ENCODE measurements around the gene PHYKPL. TPM values are rescaled to one million over a fixed set of nuclear protein-coding genes. Genes with fewer than 3 reads are reported as not detected.
A peak's percentile ranks its signal among the peaks of the same experiment; 100 is the strongest.

Gene PHYKPL
- total and polyA plus RNA-seq, 11 donors: 21.3 to 56.2 (median 38.6) TPM

GRCh38 chr5:178234121-178234749 lies 1.6 kb upstream of the PHYKPL start:
- TF ChIP-seq POLR2A (IDR thresholded peaks at IDR 0.05): no peak
- TF ChIP-seq CTCF (IDR thresholded peaks at IDR 0.05): no peak
- peaks cover 0 to 16% (median 9%) of the 10 kb centered on the region in 9 donors for H3K36me3 ChIP-seq
- peak overlapping the region in 1 of 12 donors; percentile 49 for H3K27ac ChIP-seq
- intact Hi-C loops (cut with DNase I): loop anchor here in 3 of 10 donors (1.0 to 10.0 kb wide), 3 partner anchors 356 to 501 kb away; partner anchors contain the start of genes COL23A1 (in 3 of the 3) and ZNF354A (in 1 of the 3)
- DNase-seq: peak in 3 of 5 donors; percentile 21 to 31 (median 26)
- WGBS, 4 donors: 81 to 92% (median 91%) methylated on average over 5 to 7 of the region's 7 CpGs
- no peak for ATAC-seq
- H3K9me3 ChIP-seq: no peaks in the 10 kb centered on the region
- no peaks in the 10 kb centered on the region for H3K27me3 ChIP-seq
- H3K4me3 ChIP-seq: no peak overlapping the region
- H3K4me1 ChIP-seq: peaks cover 7 to 86% (median 57%) of the 10 kb centered on the region in 12 donors

- ATAC-seq: no peak
- peaks cover 5 to 74% (median 45%) of the 10 kb centered on the region in 12 donors for H3K4me1 ChIP-seq
Measured at GRCh38 chr5:178232920-178233429, 373 bp upstream of the PHYKPL start.

GRCh38 chr5:178231539-178232123 lies 971 bp downstream of the PHYKPL start:
- H3K4me1 ChIP-seq: peaks cover 5 to 60% (median 32%) of the 10 kb centered on the region in 12 donors
- no peaks in the 10 kb centered on the region for H3K27me3 ChIP-seq
- TF ChIP-seq POLR2A (IDR thresholded peaks at IDR 0.05) (no peak), CTCF (IDR thresholded peaks at IDR 0.05) (no peak)
- H3K36me3 ChIP-seq: peaks cover 0 to 42% (median 33%) of the 10 kb centered on the region in 9 donors
- 23 to 34% (median 26%) methylated on average over 17 to 21 of the region's 21 CpGs for WGBS, 4 donors
- H3K27ac ChIP-seq: peak overlapping the region; percentile 82 to 99 (median 98)
- ATAC-seq: peak in 3 of 4 donors; percentile 1 to 4 (median 3)
- no peak for DNase-seq
- intact Hi-C loops (cut with DNase I): loop anchor here in 1 of 10 donors (10.0 kb wide), 1 partner anchor 503 kb away; the partner anchor contains the start of gene ZNF354A
- peak overlapping the region; percentile 59 to 97 (median 73) for H3K4me3 ChIP-seq
- H3K9me3 ChIP-seq: no peaks in the 10 kb centered on the region

More at GRCh38 chr5:178232920-178233429, 373 bp upstream of the PHYKPL start:
- H3K36me3 ChIP-seq: peaks cover 0 to 29% (median 22%) of the 10 kb centered on the region in 9 donors
- intact Hi-C loops (cut with DNase I): loop anchor here in 1 of 10 donors (10.0 kb wide), 1 partner anchor 502 kb away; the partner anchor contains the start of gene ZNF354A
- H3K4me3 ChIP-seq: peak overlapping the region; percentile 59 to 97 (median 73)
- peak overlapping the region; percentile 82 to 99 (median 98) for H3K27ac ChIP-seq
- H3K27me3 ChIP-seq: no peaks in the 10 kb centered on the region
- WGBS, 4 donors: 67 to 78% (median 70%) methylated on average over 10 to 11 of the region's 11 CpGs
- no peaks in the 10 kb centered on the region for H3K9me3 ChIP-seq
- TF ChIP-seq POLR2A (IDR thresholded peaks at IDR 0.05): no peak
- no peak for TF ChIP-seq CTCF (IDR thresholded peaks at IDR 0.05)
- DNase-seq: peak in 1 of 5 donors; percentile 22
